CD14-positive monocyte (primary cell): ENCODE data around the gene LARGE2. TPM values are rescaled to one million over a fixed set of nuclear protein-coding genes. Genes with fewer than 3 reads are reported as not detected.
A peak's percentile ranks its signal among the peaks of the same experiment; 100 is the strongest.

Source experiments
- DNase-seq, 3 donors: peaks; one replicate each; pipeline ENCODE4 v3.0.0-alpha.2; 2011 to 2022
- H2AFZ ChIP-seq: 2 replicates; pipeline ENCODE4 v1.6.0; 2012; ENCODE audit warnings: mild to moderate bottlenecking, low read depth, low read length, inconsistent platforms; ENCODE audit not compliant: insufficient read depth, poor library complexity, severe bottlenecking
- H3K27ac ChIP-seq, 2 donors: 1 replicate in 1 of 2; 2 replicates in 1 of 2; pipeline ENCODE4 v1.5.1; 2012 to 2013; ENCODE audit warnings: low read length in 2 of 2, control low read depth in 1 of 2, inconsistent platforms in 1 of 2, low read depth in 1 of 2, mild to moderate bottlenecking in 1 of 2
- H3K27me3 ChIP-seq, 2 donors: one replicate each; pipeline versions ENCODE4 v1.6.0 to v1.6.1; 2011 to 2013; ENCODE audit warnings: low read length in 2 of 2; ENCODE audit not compliant: control insufficient read depth in 2 of 2, insufficient read depth in 2 of 2
- H3K36me3 ChIP-seq, 2 donors: replicated peaks in 1 of 2; 1 replicate in 1 of 2; 2 replicates in 1 of 2; pipeline versions ENCODE4 v1.5.1 to v1.6.1; 2012 to 2013; ENCODE audit warnings: low read length in 2 of 2, control low read depth in 1 of 2, inconsistent platforms in 1 of 2, mild to moderate bottlenecking in 1 of 2; ENCODE audit not compliant: insufficient read depth in 2 of 2, control insufficient read depth in 1 of 2
- H3K4me1 ChIP-seq, 2 donors: 1 replicate in 1 of 2; 2 replicates in 1 of 2; pipeline versions ENCODE4 v1.5.1 to v1.6.1; 2012 to 2013; ENCODE audit warnings: low read length in 2 of 2, control low read depth in 1 of 2, inconsistent platforms in 1 of 2, mild to moderate bottlenecking in 1 of 2, moderate library complexity in 1 of 2; ENCODE audit not compliant: insufficient read depth in 2 of 2, control insufficient read depth in 1 of 2
- H3K4me2 ChIP-seq: replicated peaks from 2 replicates; pipeline ENCODE3; 2012; ENCODE audit warnings: low read length, moderate library complexity, mild to moderate bottlenecking; ENCODE audit not compliant: poor library complexity, severe bottlenecking; ENCODE audit errors: extremely low read depth
- H3K4me3 ChIP-seq, 3 experiments: fragments of 200-600 bp in 1 of 3; sonication (generic) in 1 of 3; replicated peaks in 1 of 3; 1 replicate in 2 of 3; 2 replicates in 1 of 3; pipeline ENCODE4 v1.5.1; 2011 to 2013; ENCODE audit warnings: low read length in 3 of 3, mild to moderate bottlenecking in 3 of 3, control low read depth in 2 of 3, low read depth in 2 of 3, inconsistent platforms in 1 of 3, moderate library complexity in 1 of 3
- H3K79me2 ChIP-seq: 2 replicates; pipeline ENCODE4 v1.6.0; 2012; ENCODE audit warnings: mild to moderate bottlenecking, control low read depth, inconsistent platforms, low read length, moderate library complexity; ENCODE audit not compliant: insufficient read depth
- H3K9ac ChIP-seq: 2 replicates; pipeline ENCODE4 v1.6.0; 2017; ENCODE audit warnings: low read length, mild to moderate bottlenecking; ENCODE audit not compliant: insufficient read depth, poor library complexity, severe bottlenecking
- H3K9me3 ChIP-seq, 2 donors: replicated peaks in 1 of 2; 1 replicate in 1 of 2; 2 replicates in 1 of 2; pipeline versions ENCODE4 v1.5.1 to v1.6.1; 2012 to 2013; ENCODE audit warnings: low read length in 2 of 2, control low read depth in 1 of 2; ENCODE audit not compliant: control insufficient read depth in 1 of 2, insufficient read depth in 1 of 2
- H4K20me1 ChIP-seq: 2 replicates; pipeline ENCODE4 v1.6.0; 2012; ENCODE audit warnings: mild to moderate bottlenecking, low read length, control low read depth, moderate library complexity; ENCODE audit not compliant: insufficient read depth
- H3K27ac Mint-ChIP-seq, 7 donors: one replicate each; pipeline ENCODE4 v1.8.0; 2020; ENCODE audit warnings: mild to moderate bottlenecking in 7 of 7, mixed read lengths in 7 of 7, moderate library complexity in 6 of 7, inconsistent platforms in 2 of 7
- H3K27me3 Mint-ChIP-seq, 3 donors: one replicate each; pipeline ENCODE4 v1.8.0; 2021 to 2022; ENCODE audit warnings: low read depth in 3 of 3, mild to moderate bottlenecking in 3 of 3, mixed read lengths in 3 of 3, moderate library complexity in 3 of 3, inconsistent platforms in 1 of 3
- H3K36me3 Mint-ChIP-seq, 2 donors: one replicate each; pipeline ENCODE4 v1.8.0; 2020; ENCODE audit warnings: mixed read lengths in 2 of 2, inconsistent platforms in 1 of 2, mild to moderate bottlenecking in 1 of 2
- H3K4me1 Mint-ChIP-seq: one replicate; pipeline ENCODE4 v1.8.0; 2020; ENCODE audit warnings: mild to moderate bottlenecking, mixed read lengths
- H3K4me3 Mint-ChIP-seq, 2 donors: one replicate each; pipeline ENCODE4 v1.8.0; 2020; ENCODE audit warnings: mild to moderate bottlenecking in 2 of 2, mixed read lengths in 2 of 2, moderate library complexity in 1 of 2
- H3K9me3 Mint-ChIP-seq, 7 donors: one replicate each; pipeline ENCODE4 v1.8.0; 2020 to 2022; ENCODE audit warnings: mixed read lengths in 7 of 7, mild to moderate bottlenecking in 6 of 7, moderate library complexity in 6 of 7, inconsistent platforms in 2 of 7
- CTCF ChIP-seq: fragments of 200-600 bp; IDR thresholded peaks from one replicate; pipeline ENCODE4 v1.8.0; 2022; ENCODE audit warnings: antibody characterized with exemption, mild to moderate bottlenecking
- WGBS: methylation state at CpG from one replicate; pipeline ENCODE4 v1.1.5; 2013; ENCODE audit warnings: missing lambda C conversion rate; ENCODE audit not compliant: insufficient coverage; 5-methylcytosine and 5-hydroxymethylcytosine counted together
- intact Hi-C, 2 donors: fragments of 100-400 bp; cut with micrococcal nuclease; formaldehyde crosslinking; loops; one replicate each; pipeline versions ENCODE4 v1.15.0 to v1.15.1; 2023
- polyA plus RNA-seq, 3 donors: library from polyadenylated mRNA; depleted of rRNA in 1 of 3; unstranded in 2 of 3; stranded (reverse) in 1 of 3; fragments of 300-500 nt in 2 of 3; fragments of >200 nt in 1 of 3; fragmentation: Illumina TruSeq in 2 of 3; gene quantifications; 1 replicate in 2 of 3; 2 replicates in 1 of 3; pipeline ENCODE4 v1.2.3, GENCODE V29; 2012 to 2021

The LARGE2 gene
- polyA plus RNA-seq, 3 donors, result 0.12 TPM; not detected in 2

GRCh38 chr11:45877221-45877620 lies 45.2 kb upstream of the LARGE2 start:
- Histone ChIP-seq H3K4me3 (no peak overlapping the region), H3K27ac (no peak overlapping the region), H3K36me3 (peaks cover 72 to 93% of the 10 kb centered on the region in 2 donors), H3K4me1 (no peaks in the 10 kb centered on the region), H3K9ac (no peak overlapping the region), H3K9me3 (no peaks in the 10 kb centered on the region), H3K4me2 (no peak overlapping the region), H4K20me1 (no peaks in the 10 kb centered on the region), H3K27me3 (no peaks in the 10 kb centered on the region), H3K79me2 (no peaks in the 10 kb centered on the region), H2AFZ (no peak overlapping the region)
- no peaks in the 10 kb centered on the region for H3K27me3 Mint-ChIP-seq
- 98% methylated on average over 4 of the region's 8 CpGs for WGBS
- H3K4me3 Mint-ChIP-seq, result no peak overlapping the region
- intact Hi-C loops, result no loop called here
- TF ChIP-seq CTCF, result no peak
- H3K4me1 Mint-ChIP-seq, result no peaks in the 10 kb centered on the region
- DNase-seq, result no peak
- peak overlapping the region in 1 of 7 donors; percentile 6 for H3K27ac Mint-ChIP-seq
- peaks cover 78 to 85% of the 10 kb centered on the region in 2 donors for H3K36me3 Mint-ChIP-seq
- no peaks in the 10 kb centered on the region for H3K9me3 Mint-ChIP-seq

GRCh38 chr11:45877845-45878244 lies 44.6 kb upstream of the LARGE2 start:
- Histone ChIP-seq H3K9ac (no peak overlapping the region), H3K27ac (no peak overlapping the region), H3K27me3 (no peaks in the 10 kb centered on the region), H3K36me3 (peaks cover 71 to 90% of the 10 kb centered on the region in 2 donors), H3K4me2 (no peak overlapping the region), H3K9me3 (no peaks in the 10 kb centered on the region), H4K20me1 (no peaks in the 10 kb centered on the region), H3K79me2 (no peaks in the 10 kb centered on the region), H2AFZ (no peak overlapping the region), H3K4me3 (no peak overlapping the region), H3K4me1 (no peaks in the 10 kb centered on the region)
- DNase-seq, result no peak
- 100% methylated on average over 3 of the region's 3 CpGs for WGBS
- Mint-ChIP-seq H3K4me3 (no peak overlapping the region), H3K27me3 (no peaks in the 10 kb centered on the region), H3K9me3 (no peaks in the 10 kb centered on the region), H3K4me1 (no peaks in the 10 kb centered on the region), H3K27ac (no peak overlapping the region), H3K36me3 (peaks cover 78 to 86% of the 10 kb centered on the region in 2 donors)
- intact Hi-C loops, result no loop called here
- no peak for TF ChIP-seq CTCF
